PC-9 (cell line): ENCODE measurements around the gene CHRNA7. TPM values are rescaled to one million over a fixed set of nuclear protein-coding genes. Genes with fewer than 3 reads are reported as not detected.

ENCODE experiments used
- Bru-seq: library from RNA; stranded (reverse); fragments of 400-500 nt; gene quantifications from one replicate; lab custom pipeline; 2021; lab: Mats Ljungman, UMichigan
- BruChase-seq, 2 experiments: library from RNA; stranded (reverse); fragments of 400-500 nt; gene quantifications; one replicate each; lab custom pipeline; 2021; lab: Mats Ljungman, UMichigan
- BruUV-seq: library from RNA; stranded (reverse); fragments of 400-500 nt; replicated peaks from 2 replicates; lab custom pipeline; 2021; lab: Mats Ljungman, UMichigan
- CTCF ChIA-PET: fragments of 300-600 bp; sonication (Branson Sonifier 250); formaldehyde crosslinking; loops from one replicate; lab custom pipeline; 2022; ENCODE audit warnings: antibody characterized with exemption; lab: Charles Lee
- POLR2A ChIA-PET: fragments of 300-600 bp; sonication (Branson Sonifier 250); formaldehyde crosslinking; loops from one replicate; lab custom pipeline; 2022; ENCODE audit warnings: antibody characterized with exemption; ENCODE audit not compliant: unreplicated experiment; lab: Charles Lee
- DNase-seq, 2 experiments: peaks; one replicate each; pipeline versions ENCODE4 v3.0.0 to v3.0.0-alpha.2; 2015 to 2022; ENCODE audit warnings: mixed read lengths in 1 of 2
- H2AFZ ChIP-seq: fragments of 200-600 bp; sonication (generic); 2 replicates; pipeline ENCODE4 v1.8.1; 2017; ENCODE audit warnings: antibody characterized with exemption
- H3F3A ChIP-seq: fragments of 200-600 bp; sonication (generic); 2 replicates; pipeline ENCODE4 v1.8.1; 2017; ENCODE audit warnings: antibody characterized with exemption, mild to moderate bottlenecking, low read depth; ENCODE audit not compliant: insufficient read depth
- H3K27ac ChIP-seq: fragments of 200-600 bp; sonication (generic); 2 replicates; pipeline ENCODE4 v1.6.1; 2016; ENCODE audit warnings: mixed run types
- H3K27me3 ChIP-seq: fragments of 200-600 bp; sonication (generic); 2 replicates; pipeline ENCODE4 v1.6.1; 2016; ENCODE audit warnings: low read depth, mixed run types; ENCODE audit not compliant: insufficient read depth
- H3K36me3 ChIP-seq: fragments of 200-600 bp; sonication (generic); 2 replicates; pipeline ENCODE4 v1.6.1; 2016; ENCODE audit warnings: low read depth, mixed run types
- H3K4me1 ChIP-seq: fragments of 200-600 bp; sonication (generic); replicated peaks from 2 replicates; pipeline ENCODE4 v1.6.1; 2016; ENCODE audit warnings: mixed run types; ENCODE audit not compliant: insufficient read depth
- H3K4me2 ChIP-seq: fragments of 200-600 bp; sonication (generic); 2 replicates; pipeline ENCODE4 v1.6.1; 2017; ENCODE audit warnings: mixed run types
- H3K4me3 ChIP-seq: fragments of 200-600 bp; sonication (generic); 2 replicates; pipeline ENCODE4 v1.6.1; 2016; ENCODE audit warnings: mixed run types
- H3K79me2 ChIP-seq: fragments of 200-600 bp; sonication (generic); 2 replicates; pipeline ENCODE4 v1.6.1; 2017; ENCODE audit warnings: low read depth, mixed run types
- H3K9me2 ChIP-seq: fragments of 200-600 bp; sonication (generic); 2 replicates; pipeline ENCODE4 v1.8.1; 2017; ENCODE audit warnings: mild to moderate bottlenecking; ENCODE audit not compliant: insufficient read depth
- H3K9me3 ChIP-seq: fragments of 200-600 bp; sonication (generic); 2 replicates; pipeline ENCODE4 v1.8.1; 2016; ENCODE audit warnings: low read depth; ENCODE audit not compliant: insufficient read depth
- H4K20me1 ChIP-seq: fragments of 200-600 bp; sonication (generic); 2 replicates; pipeline ENCODE4 v1.8.1; 2017; ENCODE audit not compliant: insufficient read depth
- CTCF ChIP-seq: fragments of 200-600 bp; sonication (generic); conservative IDR thresholded peaks from 2 replicates; pipeline ENCODE4 v1.6.1; 2017; ENCODE audit warnings: mixed run types, antibody characterized with exemption, mild to moderate bottlenecking, moderate library complexity
- EZH2 ChIP-seq: fragments of 200-600 bp; sonication (generic); IDR thresholded peaks from 2 replicates; pipeline ENCODE4 v1.8.0; 2017; ENCODE audit warnings: antibody characterized with exemption, low read depth
- intact Hi-C: fragments of 100-400 bp; cut with micrococcal nuclease; formaldehyde crosslinking; loops from one replicate; pipeline ENCODE4 v1.10.0; 2022; ENCODE audit not compliant: unreplicated experiment
- long read RNA-seq: library from polyadenylated mRNA; stranded (forward); transcript quantifications from one replicate; pipeline ENCODE4 v2.0.0, GENCODE V29; 2022
- total RNA-seq: library from RNA; stranded (reverse); gene quantifications from 2 replicates; pipeline ENCODE4 v1.2.3, GENCODE V29; 2021

Gene CHRNA7
- total RNA-seq, result not detected in 2 replicates
- Bru-seq, nascent RNA, result percentile 3 among the genes with signal in this experiment
- percentile 2 among the genes with signal in this experiment for BruChase-seq, experiment 1, labeled RNA remaining after a 2-hour chase
- BruChase-seq, experiment 2, labeled RNA remaining after a 6-hour chase, result percentile 1 among the genes with signal in this experiment
- long read RNA-seq, result 0 reads

- no peak within 1 kb of the TSS for H3K27ac ChIP-seq
- no peak within 1 kb of the TSS for H3K4me2 ChIP-seq
- H4K20me1 ChIP-seq, result no peaks in the 10 kb centered on the region
- no peaks in the 10 kb centered on the region for H3K4me1 ChIP-seq
- no peaks in the 10 kb centered on the region for H3K79me2 ChIP-seq
- ChIA-PET CTCF (no interaction called here), POLR2A (no interaction called here)
- H3K27me3 ChIP-seq, result no peaks in the 10 kb centered on the region
- H3K9me2 ChIP-seq, result no peaks in the 10 kb centered on the region
- H3F3A ChIP-seq, result no peaks in the 10 kb centered on the region
- TF ChIP-seq CTCF (no peak), EZH2 (no peak)
- no peak within 1 kb of the TSS for H3K4me3 ChIP-seq
- H2AFZ ChIP-seq, result no peak within 1 kb of the TSS
- intact Hi-C loops, result no loop called here
- BruUV-seq, result no TSS peak
- H3K36me3 ChIP-seq, result no peaks in the 10 kb centered on the region
- DNase-seq, result no peak
- no peaks in the 10 kb centered on the region for H3K9me3 ChIP-seq
These were observed at the start of gene CHRNA7 for GRCh38 chr15:32029862-32030781. TSS of gene CHRNA7 (plus strand) at chr15:32030515. CDS start at chr15:32030595, 80 bp downstream.

GRCh38 chr15:31985607-31986006, 44.7 kb upstream of the CHRNA7 start:
- Histone ChIP-seq H3K9me2 (no peaks in the 10 kb centered on the region), H3K9me3 (no peaks in the 10 kb centered on the region), H3K27ac (no peak overlapping the region), H3F3A (no peaks in the 10 kb centered on the region), H3K79me2 (no peaks in the 10 kb centered on the region), H3K4me1 (no peaks in the 10 kb centered on the region), H3K4me3 (no peak overlapping the region), H4K20me1 (no peaks in the 10 kb centered on the region), H2AFZ (no peak overlapping the region), H3K4me2 (no peak overlapping the region), H3K36me3 (no peaks in the 10 kb centered on the region), H3K27me3 (peaks cover 11% of the 10 kb centered on the region)
- no TSS peak for BruUV-seq
- POLR2A ChIA-PET, result no interaction called here
- CTCF ChIA-PET, result no interaction called here
- intact Hi-C loops, result no loop called here
- TF ChIP-seq EZH2 (no peak), CTCF (no peak)
- no peak for DNase-seq

GRCh38 chr15:31993062-31993461, 37.3 kb upstream of the CHRNA7 start:
- Histone ChIP-seq H3K79me2 (no peaks in the 10 kb centered on the region), H3K4me3 (no peak overlapping the region), H3K36me3 (no peaks in the 10 kb centered on the region), H3K4me2 (no peak overlapping the region), H3F3A (no peaks in the 10 kb centered on the region), H3K27me3 (no peaks in the 10 kb centered on the region), H3K27ac (no peak overlapping the region), H3K9me2 (no peaks in the 10 kb centered on the region), H3K9me3 (no peaks in the 10 kb centered on the region), H4K20me1 (no peaks in the 10 kb centered on the region), H2AFZ (no peak overlapping the region), H3K4me1 (no peaks in the 10 kb centered on the region)
- POLR2A ChIA-PET, result interaction anchor here (0.6 kb wide), 1 partner anchor 807 kb away, joined by 3 read pairs; no protein-coding TSS in a partner anchor
- TF ChIP-seq EZH2 (no peak), CTCF (no peak)
- intact Hi-C loops, result no loop called here
- no TSS peak for BruUV-seq
- CTCF ChIA-PET, result no interaction called here
- DNase-seq, result no peak
